ENCODE data around the gene LENG8.

DNA sequence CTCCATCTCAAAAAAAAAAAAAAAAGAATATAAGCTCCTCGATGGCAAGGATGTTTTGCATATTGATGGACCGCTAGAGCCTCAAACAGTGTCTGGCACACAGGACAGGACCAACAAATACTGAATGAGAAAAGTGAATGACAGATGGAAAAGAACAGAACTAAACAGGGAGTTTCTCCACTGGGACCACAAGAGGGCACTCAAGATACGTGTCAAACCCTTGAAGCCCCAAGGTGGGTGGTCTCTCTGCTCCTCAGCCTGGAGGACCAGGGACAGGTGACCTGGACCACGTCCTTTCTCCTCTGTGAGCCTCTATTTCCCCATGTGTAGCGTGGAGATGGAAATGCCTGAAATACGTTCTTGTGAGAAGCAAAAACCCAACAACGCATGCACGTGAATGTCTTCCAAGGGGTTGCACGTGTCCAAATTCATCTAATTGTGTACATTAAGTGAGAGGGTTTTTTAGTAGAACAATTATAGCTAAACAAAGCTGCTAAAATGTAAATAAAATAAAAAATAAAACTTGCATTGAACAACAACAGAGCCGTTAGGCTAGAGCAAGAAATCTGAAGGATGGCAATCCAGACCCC lies 29.8 kb downstream of the LENG8 start:
- TF ChIP-seq TAF1 (conservative IDR thresholded peaks at IDR 0.05) (no peak), FOXA1 (IDR thresholded peaks at IDR 0.05) (no peak), HNF4G (IDR thresholded peaks at IDR 0.05) (no peak), YY1 (IDR thresholded peaks at IDR 0.05) (no peak), SP1 (IDR thresholded peaks at IDR 0.05) (no peak), GABPA (IDR thresholded peaks at IDR 0.05 in 1 of 2, conservative IDR thresholded peaks at IDR 0.05 in 1 of 2) (no peak)
- TF ChIP-seq, protein P1, sequence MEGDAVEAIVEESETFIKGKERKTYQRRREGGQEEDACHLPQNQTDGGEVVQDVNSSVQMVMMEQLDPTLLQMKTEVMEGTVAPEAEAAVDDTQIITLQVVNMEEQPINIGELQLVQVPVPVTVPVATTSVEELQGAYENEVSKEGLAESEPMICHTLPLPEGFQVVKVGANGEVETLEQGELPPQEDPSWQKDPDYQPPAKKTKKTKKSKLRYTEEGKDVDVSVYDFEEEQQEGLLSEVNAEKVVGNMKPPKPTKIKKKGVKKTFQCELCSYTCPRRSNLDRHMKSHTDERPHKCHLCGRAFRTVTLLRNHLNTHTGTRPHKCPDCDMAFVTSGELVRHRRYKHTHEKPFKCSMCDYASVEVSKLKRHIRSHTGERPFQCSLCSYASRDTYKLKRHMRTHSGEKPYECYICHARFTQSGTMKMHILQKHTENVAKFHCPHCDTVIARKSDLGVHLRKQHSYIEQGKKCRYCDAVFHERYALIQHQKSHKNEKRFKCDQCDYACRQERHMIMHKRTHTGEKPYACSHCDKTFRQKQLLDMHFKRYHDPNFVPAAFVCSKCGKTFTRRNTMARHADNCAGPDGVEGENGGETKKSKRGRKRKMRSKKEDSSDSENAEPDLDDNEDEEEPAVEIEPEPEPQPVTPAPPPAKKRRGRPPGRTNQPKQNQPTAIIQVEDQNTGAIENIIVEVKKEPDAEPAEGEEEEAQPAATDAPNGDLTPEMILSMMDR (IDR thresholded peaks at IDR 0.05; ENCODE audit: low read depth, low read length, missing input control), result peak; percentile 38
- TF ChIP-seq, protein P2, sequence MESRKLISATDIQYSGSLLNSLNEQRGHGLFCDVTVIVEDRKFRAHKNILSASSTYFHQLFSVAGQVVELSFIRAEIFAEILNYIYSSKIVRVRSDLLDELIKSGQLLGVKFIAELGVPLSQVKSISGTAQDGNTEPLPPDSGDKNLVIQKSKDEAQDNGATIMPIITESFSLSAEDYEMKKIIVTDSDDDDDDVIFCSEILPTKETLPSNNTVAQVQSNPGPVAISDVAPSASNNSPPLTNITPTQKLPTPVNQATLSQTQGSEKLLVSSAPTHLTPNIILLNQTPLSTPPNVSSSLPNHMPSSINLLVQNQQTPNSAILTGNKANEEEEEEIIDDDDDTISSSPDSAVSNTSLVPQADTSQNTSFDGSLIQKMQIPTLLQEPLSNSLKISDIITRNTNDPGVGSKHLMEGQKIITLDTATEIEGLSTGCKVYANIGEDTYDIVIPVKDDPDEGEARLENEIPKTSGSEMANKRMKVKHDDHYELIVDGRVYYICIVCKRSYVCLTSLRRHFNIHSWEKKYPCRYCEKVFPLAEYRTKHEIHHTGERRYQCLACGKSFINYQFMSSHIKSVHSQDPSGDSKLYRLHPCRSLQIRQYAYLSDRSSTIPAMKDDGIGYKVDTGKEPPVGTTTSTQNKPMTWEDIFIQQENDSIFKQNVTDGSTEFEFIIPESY (IDR thresholded peaks at IDR 0.05), result no peak
- TF ChIP-seq, protein P3, sequence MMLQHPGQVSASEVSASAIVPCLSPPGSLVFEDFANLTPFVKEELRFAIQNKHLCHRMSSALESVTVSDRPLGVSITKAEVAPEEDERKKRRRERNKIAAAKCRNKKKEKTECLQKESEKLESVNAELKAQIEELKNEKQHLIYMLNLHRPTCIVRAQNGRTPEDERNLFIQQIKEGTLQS (IDR thresholded peaks at IDR 0.05), result no peak
